ENCODE results near the gene SCGB3A2.

SCGB3A2 gene

DNA sequence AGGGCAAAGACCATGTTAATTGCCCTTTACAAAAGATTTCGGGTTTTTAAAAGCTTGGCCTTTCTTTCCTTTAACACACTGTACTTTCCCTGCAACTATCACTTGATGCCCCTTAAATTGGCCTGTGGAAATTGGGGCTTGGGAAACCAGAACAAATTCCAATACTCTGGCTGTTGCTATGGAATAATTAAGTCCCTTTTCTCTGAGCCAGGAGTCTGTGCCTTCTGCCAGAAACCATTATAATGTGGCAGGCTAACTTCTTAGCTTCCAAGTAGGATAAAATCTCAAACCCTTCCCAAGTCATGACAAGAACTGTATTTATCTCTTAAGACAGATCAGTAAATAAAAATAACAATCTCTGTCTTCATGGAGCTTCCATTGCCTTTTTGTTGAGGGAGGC is 46.0 kb upstream of the SCGB3A2 start (continued):
- TF ChIP-seq CSRNP3 (CRISPR knock-in tag; IDR thresholded peaks at IDR 0.05) (no peak), TOX (CRISPR knock-in tag; IDR thresholded peaks at IDR 0.05; ENCODE audit: borderline replicate concordance) (no peak), CSDC2 (CRISPR knock-in tag; IDR thresholded peaks at IDR 0.05) (no peak), ESRRG (CRISPR knock-in tag; IDR thresholded peaks at IDR 0.05) (no peak), POU6F1 (CRISPR knock-in tag; IDR thresholded peaks at IDR 0.05; ENCODE audit: borderline replicate concordance, low read depth) (no peak), BACH2 (CRISPR knock-in tag; IDR thresholded peaks at IDR 0.05; ENCODE audit: borderline replicate concordance) (no peak), TCF4 (CRISPR knock-in tag; IDR thresholded peaks at IDR 0.05; ENCODE audit: borderline replicate concordance) (no peak), ZNF8 (CRISPR knock-in tag; IDR thresholded peaks at IDR 0.05) (no peak), ISL1 (CRISPR knock-in tag; IDR thresholded peaks at IDR 0.05) (no peak)

GRCh38 chr5:147835386-147835798 is 43.1 kb upstream of the SCGB3A2 start:
- no peak for ATAC-seq
- no peak for TF ChIP-seq ARNTL (CRISPR knock-in tag; IDR thresholded peaks at IDR 0.05; ENCODE audit: borderline replicate concordance, low read depth)

DNA sequence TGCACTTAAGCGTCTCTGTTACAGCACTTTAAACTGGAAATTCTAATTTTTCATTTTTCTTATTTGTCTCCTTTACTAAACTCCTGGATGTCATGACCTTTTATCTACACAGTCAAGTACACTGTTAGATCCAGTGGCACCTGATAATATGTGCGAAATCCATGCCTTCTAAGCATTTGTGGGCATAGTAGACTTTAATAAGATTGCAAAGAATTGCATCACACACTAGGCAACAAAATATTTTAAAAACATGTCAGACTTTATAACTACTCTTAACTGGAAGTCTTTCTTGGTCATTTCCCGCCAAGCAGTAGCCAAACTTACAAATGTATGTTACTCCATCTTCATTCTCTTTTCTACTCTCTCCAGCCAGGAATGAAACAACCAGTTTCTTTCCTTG is 42.1 kb upstream of the SCGB3A2 start:
- no peak for ATAC-seq
- no peak for TF ChIP-seq TSHZ2 (CRISPR knock-in tag; IDR thresholded peaks at IDR 0.05)
- no peak for TF ChIP-seq CSDC2 (CRISPR knock-in tag; IDR thresholded peaks at IDR 0.05)
- TF ChIP-seq ZC3H10 (CRISPR knock-in tag; IDR thresholded peaks at IDR 0.05), result no peak
- TF ChIP-seq, protein P1, sequence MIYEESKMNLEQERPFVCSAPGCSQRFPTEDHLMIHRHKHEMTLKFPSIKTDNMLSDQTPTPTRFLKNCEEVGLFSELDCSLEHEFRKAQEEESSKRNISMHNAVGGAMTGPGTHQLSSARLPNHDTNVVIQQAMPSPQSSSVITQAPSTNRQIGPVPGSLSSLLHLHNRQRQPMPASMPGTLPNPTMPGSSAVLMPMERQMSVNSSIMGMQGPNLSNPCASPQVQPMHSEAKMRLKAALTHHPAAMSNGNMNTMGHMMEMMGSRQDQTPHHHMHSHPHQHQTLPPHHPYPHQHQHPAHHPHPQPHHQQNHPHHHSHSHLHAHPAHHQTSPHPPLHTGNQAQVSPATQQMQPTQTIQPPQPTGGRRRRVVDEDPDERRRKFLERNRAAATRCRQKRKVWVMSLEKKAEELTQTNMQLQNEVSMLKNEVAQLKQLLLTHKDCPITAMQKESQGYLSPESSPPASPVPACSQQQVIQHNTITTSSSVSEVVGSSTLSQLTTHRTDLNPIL (CRISPR knock-in tag; IDR thresholded peaks at IDR 0.05; ENCODE audit: low read depth), result no peak
- TF ChIP-seq TCF4 (CRISPR knock-in tag; IDR thresholded peaks at IDR 0.05; ENCODE audit: borderline replicate concordance), result no peak
- no peak for TF ChIP-seq ZFP3 (CRISPR knock-in tag; IDR thresholded peaks at IDR 0.05)
- TF ChIP-seq BACH2 (CRISPR knock-in tag; IDR thresholded peaks at IDR 0.05; ENCODE audit: borderline replicate concordance), result no peak
- TF ChIP-seq OSR1 (CRISPR knock-in tag; IDR thresholded peaks at IDR 0.05), result no peak
- no peak for TF ChIP-seq ZNF8 (CRISPR knock-in tag; IDR thresholded peaks at IDR 0.05)
- no peak for TF ChIP-seq PPARA (CRISPR knock-in tag; IDR thresholded peaks at IDR 0.05; ENCODE audit: borderline replicate concordance)
- TF ChIP-seq GLIS3 (CRISPR knock-in tag; IDR thresholded peaks at IDR 0.05), result no peak
- no peak for TF ChIP-seq SNAI2 (CRISPR knock-in tag; IDR thresholded peaks at IDR 0.05)
- no peak for TF ChIP-seq POU6F1 (CRISPR knock-in tag; IDR thresholded peaks at IDR 0.05; ENCODE audit: borderline replicate concordance, low read depth)
- no peak for TF ChIP-seq ZNF565 (CRISPR knock-in tag; conservative IDR thresholded peaks at IDR 0.05; ENCODE audit: low read depth)
- TF ChIP-seq ISL1 (CRISPR knock-in tag; IDR thresholded peaks at IDR 0.05), result no peak
- TF ChIP-seq, protein P2, sequence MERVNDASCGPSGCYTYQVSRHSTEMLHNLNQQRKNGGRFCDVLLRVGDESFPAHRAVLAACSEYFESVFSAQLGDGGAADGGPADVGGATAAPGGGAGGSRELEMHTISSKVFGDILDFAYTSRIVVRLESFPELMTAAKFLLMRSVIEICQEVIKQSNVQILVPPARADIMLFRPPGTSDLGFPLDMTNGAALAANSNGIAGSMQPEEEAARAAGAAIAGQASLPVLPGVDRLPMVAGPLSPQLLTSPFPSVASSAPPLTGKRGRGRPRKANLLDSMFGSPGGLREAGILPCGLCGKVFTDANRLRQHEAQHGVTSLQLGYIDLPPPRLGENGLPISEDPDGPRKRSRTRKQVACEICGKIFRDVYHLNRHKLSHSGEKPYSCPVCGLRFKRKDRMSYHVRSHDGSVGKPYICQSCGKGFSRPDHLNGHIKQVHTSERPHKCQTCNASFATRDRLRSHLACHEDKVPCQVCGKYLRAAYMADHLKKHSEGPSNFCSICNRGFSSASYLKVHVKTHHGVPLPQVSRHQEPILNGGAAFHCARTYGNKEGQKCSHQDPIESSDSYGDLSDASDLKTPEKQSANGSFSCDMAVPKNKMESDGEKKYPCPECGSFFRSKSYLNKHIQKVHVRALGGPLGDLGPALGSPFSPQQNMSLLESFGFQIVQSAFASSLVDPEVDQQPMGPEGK (CRISPR knock-in tag; IDR thresholded peaks at IDR 0.05; ENCODE audit: borderline replicate concordance), result no peak
- no peak for TF ChIP-seq ESRRG (CRISPR knock-in tag; IDR thresholded peaks at IDR 0.05)
